Kidney (tissue), 14 donors: ENCODE data around the gene KBTBD12. TPM values are rescaled to one million over a fixed set of nuclear protein-coding genes. Genes with fewer than 3 reads are reported as not detected.

Source experiments
- DNase-seq, 5 donors: peaks; one replicate each; pipeline ENCODE4 v3.0.0-alpha.2; 2013 to 2020
- FAIRE-seq: peaks from 2 replicates; lab custom pipeline; 2012; peaks lifted over from hg19 to GRCh38; lab: Jason Lieb, UNC
- H3K27ac ChIP-seq, 2 donors: one replicate each; pipeline ENCODE4 v1.7.0; 2013; ENCODE audit warnings: low read depth in 2 of 2, low read length in 2 of 2, inconsistent platforms in 1 of 2
- H3K27me3 ChIP-seq: one replicate; pipeline ENCODE4 v1.7.1; 2013; ENCODE audit warnings: low read length, inconsistent platforms; ENCODE audit not compliant: control insufficient read depth, insufficient read depth
- H3K36me3 ChIP-seq, 3 donors: one replicate each; pipeline versions ENCODE4 v1.7.0 to v1.7.1; 2013; ENCODE audit warnings: low read length in 3 of 3, control low read depth in 1 of 3, inconsistent platforms in 1 of 3; ENCODE audit not compliant: insufficient read depth in 3 of 3, control insufficient read depth in 2 of 3
- H3K4me1 ChIP-seq, 3 donors: one replicate each; pipeline versions ENCODE4 v1.7.0 to v1.7.1; 2013; ENCODE audit warnings: low read length in 3 of 3, inconsistent platforms in 1 of 3, low read depth in 1 of 3; ENCODE audit not compliant: control insufficient read depth in 2 of 3, insufficient read depth in 2 of 3
- H3K4me3 ChIP-seq, 3 donors: one replicate each; pipeline versions ENCODE4 v1.7.0 to v1.8.1; 2013; ENCODE audit warnings: low read length in 3 of 3, control low read depth in 1 of 3, inconsistent platforms in 1 of 3
- H3K9ac ChIP-seq, 3 donors: one replicate each; pipeline versions ENCODE4 v1.7.0 to v1.7.1; 2013; ENCODE audit warnings: low read length in 3 of 3, control low read depth in 1 of 3, inconsistent platforms in 1 of 3
- H3K9me3 ChIP-seq, 3 donors: one replicate each; pipeline versions ENCODE4 v1.7.0 to v1.7.1; 2013; ENCODE audit warnings: low read length in 3 of 3, control low read depth in 1 of 3, inconsistent platforms in 1 of 3; ENCODE audit not compliant: control insufficient read depth in 2 of 3, insufficient read depth in 1 of 3
- intact Hi-C: fragments of 100-400 bp; cut with DNase I; formaldehyde crosslinking; loops from one replicate; pipeline ENCODE4 v1.11.1; 2022
- polyA plus RNA-seq: library from polyadenylated mRNA; stranded (reverse); fragments of 350-450 nt; fragmentation: Illumina TruSeq; extraction: RNeasy Lipid Tissue Mini Kit (QIAGEN cat#74804); gene quantifications from one replicate; pipeline ENCODE4 v1.2.3, GENCODE V29; 2014; ENCODE audit warnings: low read depth, low replicate concordance; ENCODE audit not compliant: insufficient read depth
- total RNA-seq: library from RNA; stranded (reverse); fragmentation: NEBNext Ultra II Directional; extraction: Animal tissue kit (Norgen Biotek cat#: 25700); gene quantifications from one replicate; pipeline ENCODE4 v1.2.1, GENCODE V29; 2021
- TF ChIP-seq, protein P1 (sequence below): IDR thresholded peaks from 3 replicates; pipeline ENCODE4 v1.5.1; 2012; ENCODE audit warnings: mild to moderate bottlenecking, moderate library complexity, borderline replicate concordance; ENCODE audit not compliant: insufficient read depth; ENCODE audit errors: extremely low read depth
- donor health status: control.
- donor health status: control.
- donor health status: control.
- donor health status: control.
- donor health status: control.
- donor health status: DM: yes; HTN: yes; CAD: no.
- donor health status: Normal renal cell carcinoma (clear cell type).

Gene KBTBD12
- total and polyA plus RNA-seq, 2 donors from 2014 or later: 1.4 to 1.6 TPM

DNA sequence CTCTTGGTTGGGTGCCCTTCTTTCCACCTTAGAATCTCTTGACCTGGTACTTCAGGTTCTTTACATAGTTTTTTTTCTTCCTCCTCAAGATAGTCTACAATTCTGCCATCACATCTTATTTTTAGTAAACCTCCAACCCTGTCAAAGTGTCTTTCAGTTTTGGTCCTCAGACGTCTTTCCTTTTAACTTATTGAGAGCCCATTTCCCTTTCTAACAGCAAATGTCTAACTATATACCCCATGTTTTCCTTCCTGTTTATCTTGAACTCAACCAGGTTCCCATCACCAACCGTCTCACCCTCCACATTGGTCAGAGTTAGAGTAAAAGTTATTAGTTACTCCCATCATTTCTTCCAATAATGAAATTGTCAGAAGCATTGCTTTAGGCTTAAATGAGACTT, 10.4 kb downstream of the KBTBD12 start:
- H3K9me3 ChIP-seq: no peaks in the 10 kb centered on the region
- intact Hi-C loops: no loop called here
- TF ChIP-seq, protein P1, sequence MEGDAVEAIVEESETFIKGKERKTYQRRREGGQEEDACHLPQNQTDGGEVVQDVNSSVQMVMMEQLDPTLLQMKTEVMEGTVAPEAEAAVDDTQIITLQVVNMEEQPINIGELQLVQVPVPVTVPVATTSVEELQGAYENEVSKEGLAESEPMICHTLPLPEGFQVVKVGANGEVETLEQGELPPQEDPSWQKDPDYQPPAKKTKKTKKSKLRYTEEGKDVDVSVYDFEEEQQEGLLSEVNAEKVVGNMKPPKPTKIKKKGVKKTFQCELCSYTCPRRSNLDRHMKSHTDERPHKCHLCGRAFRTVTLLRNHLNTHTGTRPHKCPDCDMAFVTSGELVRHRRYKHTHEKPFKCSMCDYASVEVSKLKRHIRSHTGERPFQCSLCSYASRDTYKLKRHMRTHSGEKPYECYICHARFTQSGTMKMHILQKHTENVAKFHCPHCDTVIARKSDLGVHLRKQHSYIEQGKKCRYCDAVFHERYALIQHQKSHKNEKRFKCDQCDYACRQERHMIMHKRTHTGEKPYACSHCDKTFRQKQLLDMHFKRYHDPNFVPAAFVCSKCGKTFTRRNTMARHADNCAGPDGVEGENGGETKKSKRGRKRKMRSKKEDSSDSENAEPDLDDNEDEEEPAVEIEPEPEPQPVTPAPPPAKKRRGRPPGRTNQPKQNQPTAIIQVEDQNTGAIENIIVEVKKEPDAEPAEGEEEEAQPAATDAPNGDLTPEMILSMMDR: no peak
- DNase-seq (no peak), FAIRE-seq (no peak)
- H3K9ac ChIP-seq: no peak overlapping the region
- no peaks in the 10 kb centered on the region for H3K4me1 ChIP-seq
- no peaks in the 10 kb centered on the region for H3K27me3 ChIP-seq
- H3K36me3 ChIP-seq: no peaks in the 10 kb centered on the region
- no peak overlapping the region for H3K4me3 ChIP-seq
- H3K27ac ChIP-seq: no peak overlapping the region

DNA sequence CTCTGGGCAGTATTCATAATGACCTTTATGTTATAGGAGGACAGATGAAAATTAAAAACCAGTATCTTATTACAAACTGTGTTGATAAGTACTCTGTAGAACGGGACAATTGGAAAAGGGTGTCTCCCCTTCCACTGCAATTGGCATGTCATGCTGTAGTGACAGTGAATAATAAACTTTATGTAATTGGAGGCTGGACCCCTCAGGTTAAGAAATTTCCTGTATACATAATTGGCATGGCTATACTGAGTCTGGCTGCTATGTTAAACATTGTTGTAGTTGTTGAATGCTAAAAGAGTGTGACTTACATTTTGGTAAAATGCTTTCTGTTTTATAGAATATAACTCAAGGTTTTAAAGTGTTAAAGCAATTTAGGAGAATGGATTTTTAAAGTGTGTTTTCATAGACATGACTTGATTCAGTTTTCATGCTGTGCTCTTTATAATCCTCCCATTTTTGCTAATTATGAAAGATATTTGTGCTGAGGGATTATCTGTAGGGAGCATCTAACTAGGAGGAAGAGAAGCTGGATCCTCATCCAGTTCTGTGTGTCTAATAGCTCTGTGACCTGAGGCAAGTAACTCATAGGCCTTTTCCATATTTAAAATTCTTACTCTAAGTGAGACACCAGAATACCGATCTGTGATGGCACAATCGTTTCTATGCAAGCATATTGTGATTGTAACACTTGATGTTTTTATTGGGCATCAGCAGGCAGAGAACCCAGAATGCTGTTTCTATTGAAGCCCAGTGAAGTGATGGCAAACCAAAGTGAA, 13.0 kb downstream of the KBTBD12 start:
- Histone ChIP-seq H3K4me3 (no peak overlapping the region), H3K9me3 (no peaks in the 10 kb centered on the region), H3K27me3 (no peaks in the 10 kb centered on the region), H3K9ac (no peak overlapping the region), H3K27ac (no peak overlapping the region), H3K36me3 (no peaks in the 10 kb centered on the region), H3K4me1 (no peaks in the 10 kb centered on the region)
- TF ChIP-seq, protein P1: no peak
- DNase-seq: no peak
- intact Hi-C loops: no loop called here
- FAIRE-seq: no peak

DNA sequence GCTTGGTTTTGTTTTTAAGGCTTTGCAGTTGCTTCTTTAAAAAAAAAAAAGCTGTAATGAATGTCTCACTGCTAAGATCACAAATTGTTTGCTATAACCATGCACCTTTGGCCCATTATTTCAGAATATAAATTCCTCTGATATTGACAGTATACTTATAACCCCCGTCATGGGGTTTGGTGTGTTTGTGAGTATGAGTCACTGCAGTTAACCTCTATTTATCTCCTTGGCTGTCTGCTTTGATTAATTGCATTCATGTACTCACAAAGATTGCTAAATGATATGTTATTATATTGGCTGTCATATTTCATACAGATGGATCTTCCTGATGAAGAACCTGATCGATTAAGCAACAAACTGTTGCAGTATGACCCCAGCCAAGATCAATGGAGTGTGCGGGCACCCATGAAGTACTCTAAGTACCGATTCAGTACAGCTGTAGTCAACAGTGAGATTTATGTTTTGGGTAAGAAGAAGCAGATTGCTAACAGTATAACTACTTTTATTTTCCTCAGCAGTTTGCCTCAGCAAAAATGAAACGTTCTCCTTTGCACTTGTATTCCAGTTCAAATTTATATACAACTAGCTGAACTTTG, 14.9 kb downstream of the KBTBD12 start:
- intact Hi-C loops: no loop called here
- Histone ChIP-seq H3K27ac (peak overlapping the region in 1 of 2 donors; percentile 8), H3K9ac (no peak overlapping the region), H3K4me1 (no peaks in the 10 kb centered on the region), H3K36me3 (no peaks in the 10 kb centered on the region), H3K4me3 (no peak overlapping the region), H3K9me3 (no peaks in the 10 kb centered on the region), H3K27me3 (no peaks in the 10 kb centered on the region)
- DNase-seq: no peak
- TF ChIP-seq, protein P1: no peak
- FAIRE-seq: no peak
